ENCODE data around the gene RSBN1.
"Not testable (repeated sequence)": the region's sequence is repeated elsewhere in the genome, so short reads cannot be mapped to it uniquely, and the experiment has no call there.

Gene RSBN1

DNA sequence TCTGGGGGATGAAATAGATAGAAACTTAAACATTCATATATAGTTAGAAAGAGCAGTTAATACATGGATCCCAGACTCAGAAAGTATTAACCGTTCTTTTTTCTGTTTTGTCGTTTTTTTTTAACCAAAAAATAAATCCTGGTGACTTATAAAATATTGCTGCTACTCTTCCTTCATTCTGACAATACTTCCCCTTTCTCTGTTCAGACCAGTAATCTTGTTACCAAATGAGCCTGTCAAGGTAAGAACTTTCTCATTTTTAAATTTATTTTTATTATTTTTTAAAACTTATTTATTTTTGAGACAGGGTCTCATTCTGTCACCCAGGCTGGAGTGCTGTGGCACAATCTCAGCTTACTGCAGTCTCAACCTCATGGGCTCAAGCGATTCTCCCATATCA lies 45.5 kb upstream of the RSBN1 start:
- DNase-seq (ENCODE audit: low spot score), result no peak
- TF ChIP-seq, protein P1, sequence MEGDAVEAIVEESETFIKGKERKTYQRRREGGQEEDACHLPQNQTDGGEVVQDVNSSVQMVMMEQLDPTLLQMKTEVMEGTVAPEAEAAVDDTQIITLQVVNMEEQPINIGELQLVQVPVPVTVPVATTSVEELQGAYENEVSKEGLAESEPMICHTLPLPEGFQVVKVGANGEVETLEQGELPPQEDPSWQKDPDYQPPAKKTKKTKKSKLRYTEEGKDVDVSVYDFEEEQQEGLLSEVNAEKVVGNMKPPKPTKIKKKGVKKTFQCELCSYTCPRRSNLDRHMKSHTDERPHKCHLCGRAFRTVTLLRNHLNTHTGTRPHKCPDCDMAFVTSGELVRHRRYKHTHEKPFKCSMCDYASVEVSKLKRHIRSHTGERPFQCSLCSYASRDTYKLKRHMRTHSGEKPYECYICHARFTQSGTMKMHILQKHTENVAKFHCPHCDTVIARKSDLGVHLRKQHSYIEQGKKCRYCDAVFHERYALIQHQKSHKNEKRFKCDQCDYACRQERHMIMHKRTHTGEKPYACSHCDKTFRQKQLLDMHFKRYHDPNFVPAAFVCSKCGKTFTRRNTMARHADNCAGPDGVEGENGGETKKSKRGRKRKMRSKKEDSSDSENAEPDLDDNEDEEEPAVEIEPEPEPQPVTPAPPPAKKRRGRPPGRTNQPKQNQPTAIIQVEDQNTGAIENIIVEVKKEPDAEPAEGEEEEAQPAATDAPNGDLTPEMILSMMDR (conservative IDR thresholded peaks at IDR 0.05; ENCODE audit: low read depth), result no peak
- ChIA-PET CTCF (no interaction called here), POLR2A (ENCODE audit: low non-redundant PET) (no interaction called here)
- no peak overlapping the region for H3K27ac ChIP-seq

DNA sequence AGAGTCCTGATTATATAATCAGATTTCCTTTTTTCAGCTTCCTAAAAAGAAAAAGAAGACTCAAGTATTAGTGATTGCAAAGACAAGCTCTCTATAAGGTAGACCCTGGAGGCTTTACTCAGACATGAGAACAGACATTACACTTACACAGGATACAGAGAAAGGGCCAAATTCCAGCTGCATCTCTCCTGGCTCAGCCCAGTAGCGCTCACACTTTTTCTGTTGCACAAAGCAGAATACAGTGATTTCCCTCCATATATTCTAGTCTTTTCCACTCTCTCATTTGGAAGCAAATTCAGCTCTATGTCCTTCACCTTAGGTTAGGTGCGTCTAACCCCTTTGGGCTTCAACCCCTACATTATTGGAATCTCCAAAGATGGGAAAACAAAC lies 44.1 kb upstream of the RSBN1 start:
- H3K27ac ChIP-seq, result no peak overlapping the region
- ChIA-PET CTCF (interaction anchor here (0.5 to 0.7 kb wide), 3 partner anchors 9 to 82 kb away, joined by 3 to 5 read pairs (median 3); no protein-coding TSS in a partner anchor), POLR2A (ENCODE audit: low non-redundant PET) (no interaction called here)
- TF ChIP-seq, protein P1 (conservative IDR thresholded peaks at IDR 0.05; ENCODE audit: low read depth), result no peak
- DNase-seq (ENCODE audit: low spot score), result no peak

DNA sequence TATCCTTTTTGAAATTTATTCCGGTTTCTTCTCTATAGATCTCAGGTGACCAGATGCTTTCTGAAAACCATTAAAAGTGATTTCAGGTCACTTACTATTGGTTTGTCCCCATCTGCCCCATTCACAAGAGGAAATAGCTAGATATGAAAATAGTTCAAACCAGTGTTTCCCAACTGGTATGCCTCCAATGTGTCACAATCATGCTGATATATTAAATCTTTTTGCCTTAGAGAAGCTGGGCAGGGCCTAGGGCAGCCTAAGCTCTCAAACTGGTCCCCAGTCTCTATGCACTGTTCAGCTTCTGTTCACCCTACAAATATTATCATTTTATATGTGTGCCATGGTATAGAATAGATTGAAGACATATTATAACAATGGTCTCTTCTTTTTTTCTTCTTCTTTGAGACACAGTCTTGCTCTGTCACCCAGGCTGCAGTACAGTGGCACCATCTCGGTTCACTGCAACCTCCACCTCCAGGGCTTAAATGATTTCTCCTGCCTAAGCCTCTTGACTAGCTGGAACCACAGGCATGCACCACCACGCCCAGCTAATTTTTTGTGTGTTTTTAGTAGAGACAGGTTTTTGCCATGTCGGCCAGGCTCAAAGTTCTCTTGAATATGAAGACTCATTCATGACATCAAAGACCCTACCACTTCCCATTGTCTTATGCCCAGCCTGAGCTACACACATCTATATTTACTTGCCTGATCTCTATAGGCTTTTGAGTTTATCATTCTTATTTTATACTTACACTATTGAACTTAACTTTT lies 43.5 kb upstream of the RSBN1 start:
- no peak for DNase-seq (ENCODE audit: low spot score)
- TF ChIP-seq, protein P1 (conservative IDR thresholded peaks at IDR 0.05; ENCODE audit: low read depth), result no peak
- H3K27ac ChIP-seq, result no peak overlapping the region
- ChIA-PET CTCF (interaction anchor here (0.5 to 0.9 kb wide), 4 partner anchors 9 to 83 kb away, joined by 3 to 5 read pairs (median 3); no protein-coding TSS in a partner anchor), POLR2A (ENCODE audit: low non-redundant PET) (no interaction called here)

DNA sequence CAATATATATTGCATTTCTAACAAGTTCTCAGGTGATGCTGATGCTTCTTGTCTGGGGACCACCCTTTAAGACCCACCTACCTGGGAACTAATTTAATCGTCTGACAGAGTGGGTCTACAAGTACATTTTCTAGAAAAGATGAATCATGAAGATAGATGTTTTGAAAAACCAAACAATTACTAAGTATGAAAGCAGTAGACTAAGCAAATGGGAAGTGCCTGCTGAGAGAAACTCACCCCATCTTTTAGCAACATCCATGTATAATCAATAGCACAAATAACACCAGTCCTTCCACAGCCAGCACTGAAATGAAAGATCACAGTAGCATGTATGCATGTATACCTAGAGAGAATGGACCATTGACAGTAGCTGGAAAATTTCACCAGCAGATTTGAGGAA lies 42.0 kb upstream of the RSBN1 start:
- DNase-seq (ENCODE audit: low spot score), result no peak
- TF ChIP-seq, protein P1 (conservative IDR thresholded peaks at IDR 0.05; ENCODE audit: low read depth), result no peak
- no peak overlapping the region for H3K27ac ChIP-seq
- ChIA-PET CTCF (no interaction called here), POLR2A (ENCODE audit: low non-redundant PET) (no interaction called here)

DNA sequence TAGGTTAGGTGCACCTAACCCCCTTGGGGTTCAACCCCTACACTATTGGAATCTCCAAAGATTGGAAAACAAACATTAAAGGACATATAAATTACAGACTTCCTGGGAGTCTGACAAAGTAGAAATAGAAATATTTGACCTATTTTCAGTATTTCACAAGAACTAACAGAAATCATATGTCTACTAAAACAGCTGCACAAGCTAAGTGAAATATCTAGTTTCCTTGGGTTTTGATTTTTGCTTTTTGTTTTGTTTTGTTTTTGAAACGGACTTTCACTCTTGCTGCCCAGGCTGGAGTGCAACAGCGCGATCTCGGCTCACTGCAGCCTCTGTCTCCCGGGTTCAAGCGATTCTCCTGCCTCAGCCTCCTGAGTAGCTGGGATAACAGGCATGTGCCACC lies 40.4 kb upstream of the RSBN1 start:
- POLR2A ChIA-PET (ENCODE audit: low non-redundant PET), result interaction anchor here (0.6 kb wide), 1 partner anchor 16 kb away, joined by 3 read pairs; no protein-coding TSS in a partner anchor
- CTCF ChIA-PET; DNase-seq (ENCODE audit: low spot score); H3K27ac ChIP-seq: not testable (repeated sequence)

DNA sequence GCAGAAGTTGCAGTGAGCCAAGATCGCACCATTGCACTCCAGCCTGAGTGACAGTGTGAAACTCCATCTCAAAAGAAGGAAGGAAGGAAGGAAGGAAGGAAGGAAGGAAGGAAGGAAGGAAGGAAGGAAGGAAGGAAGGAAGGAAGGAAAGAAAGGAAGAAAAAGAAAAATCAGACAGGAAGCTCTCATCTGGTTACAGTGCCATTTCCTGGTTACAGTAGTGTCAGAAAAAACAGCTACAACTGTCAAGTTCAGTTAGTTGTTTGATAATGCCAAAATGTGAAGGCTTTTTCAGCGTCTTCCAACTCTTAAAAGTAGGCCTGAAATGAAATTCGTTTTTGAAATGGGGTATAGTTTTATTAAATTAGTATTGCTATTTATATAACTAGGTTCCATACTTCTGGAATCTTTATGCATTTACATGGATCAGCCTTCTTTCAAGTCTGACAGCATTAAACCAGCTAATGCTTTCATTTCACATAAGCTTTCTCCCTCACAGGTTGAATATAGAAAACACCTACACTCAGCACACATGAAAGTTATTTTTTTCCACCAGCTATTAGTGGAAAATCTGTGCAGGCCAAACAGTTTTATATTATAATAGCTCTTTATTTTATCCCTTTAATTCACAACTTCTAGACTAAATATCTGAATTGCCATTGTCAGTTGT lies 38.0 kb upstream of the RSBN1 start:
- TF ChIP-seq, protein P1 (conservative IDR thresholded peaks at IDR 0.05; ENCODE audit: low read depth), result no peak
- POLR2A ChIA-PET (ENCODE audit: low non-redundant PET), result no interaction called here
- CTCF ChIA-PET, result interaction anchor here (0.7 to 1.2 kb wide), 2 partner anchors 432 to 760 kb away, joined by 3 to 4 read pairs; no protein-coding TSS in a partner anchor

DNA sequence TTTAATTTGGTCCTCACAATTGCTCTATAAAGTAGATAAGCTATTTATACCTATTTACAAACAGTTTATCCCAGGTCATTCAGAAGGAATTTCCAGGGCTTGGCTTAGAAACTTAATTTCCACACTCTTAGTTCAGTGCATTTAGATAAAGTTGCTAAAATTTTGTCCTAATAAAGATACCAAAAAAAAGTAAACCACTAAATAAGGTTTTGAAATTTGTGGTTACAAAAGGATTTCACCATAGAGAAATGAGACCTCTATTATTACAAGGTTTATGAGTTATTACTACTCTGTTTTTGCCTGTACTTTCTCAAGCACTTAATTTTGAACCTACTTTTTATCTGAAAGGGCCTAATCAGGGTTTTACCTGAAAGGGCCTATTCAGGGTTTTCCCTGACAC lies 36.8 kb upstream of the RSBN1 start:
- ChIA-PET POLR2A (ENCODE audit: low non-redundant PET) (no interaction called here), CTCF (no interaction called here)
- H3K27ac ChIP-seq, result no peak overlapping the region
- TF ChIP-seq, protein P1 (conservative IDR thresholded peaks at IDR 0.05; ENCODE audit: low read depth), result no peak
- no peak for DNase-seq (ENCODE audit: low spot score)

More for the DNA sequence above, 38.0 kb upstream of the RSBN1 start:
- H3K27ac ChIP-seq, result no peak overlapping the region
- no peak for DNase-seq (ENCODE audit: low spot score)

Measured in RWPE1 (cell line).